AG09319 (cell line): ENCODE data around the gene FOXD4L1.
"Not testable (repeated sequence)": the region's sequence is repeated elsewhere in the genome, so short reads cannot be mapped to it uniquely, and the experiment has no call there.

Source experiments
- DNase-seq: peaks from one replicate; pipeline ENCODE4 v3.0.0-alpha.2; 2010; ENCODE audit warnings: low read depth; ENCODE audit errors: extremely low read depth

FOXD4L1 gene

DNA sequence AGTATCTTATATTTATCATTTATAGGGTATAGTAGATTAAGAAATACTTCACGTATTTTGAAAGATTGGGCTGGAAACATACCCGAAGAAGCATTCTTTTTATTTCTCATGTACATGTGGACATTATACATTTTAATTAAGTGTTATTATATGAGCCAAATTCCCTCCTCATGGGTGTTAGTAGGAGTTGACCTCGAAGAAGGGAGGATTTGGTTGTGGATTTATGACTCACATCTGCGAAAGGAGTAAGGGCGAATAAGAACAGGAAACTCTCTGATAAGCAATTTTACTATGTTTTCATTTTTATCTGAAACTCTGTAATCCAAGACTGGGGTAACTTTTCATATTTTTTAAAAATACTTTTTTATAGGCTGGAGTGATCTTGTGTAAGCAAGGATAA is 23.0 kb downstream of the FOXD4L1 start:
- DNase-seq = not testable (repeated sequence)

DNA sequence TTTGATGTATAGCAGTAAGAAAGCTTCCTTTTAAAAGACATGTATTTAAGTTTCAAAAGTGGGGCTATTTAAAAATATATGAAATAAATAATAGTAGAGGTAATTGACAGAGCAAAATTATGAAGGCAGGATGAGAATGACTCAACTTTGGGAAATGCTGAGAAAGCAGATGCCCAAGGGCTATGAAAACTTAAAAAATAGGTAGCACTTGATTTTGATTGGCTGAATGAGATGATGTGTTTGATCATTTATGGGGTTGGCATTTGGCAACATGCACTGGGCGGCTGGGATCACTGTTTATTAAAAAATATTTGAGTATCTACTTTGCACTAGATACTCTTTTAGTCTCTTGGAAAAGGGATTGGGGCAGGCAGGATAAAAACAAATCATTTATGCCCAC is 26.5 kb downstream of the FOXD4L1 start:
- not testable (repeated sequence) for DNase-seq

DNA sequence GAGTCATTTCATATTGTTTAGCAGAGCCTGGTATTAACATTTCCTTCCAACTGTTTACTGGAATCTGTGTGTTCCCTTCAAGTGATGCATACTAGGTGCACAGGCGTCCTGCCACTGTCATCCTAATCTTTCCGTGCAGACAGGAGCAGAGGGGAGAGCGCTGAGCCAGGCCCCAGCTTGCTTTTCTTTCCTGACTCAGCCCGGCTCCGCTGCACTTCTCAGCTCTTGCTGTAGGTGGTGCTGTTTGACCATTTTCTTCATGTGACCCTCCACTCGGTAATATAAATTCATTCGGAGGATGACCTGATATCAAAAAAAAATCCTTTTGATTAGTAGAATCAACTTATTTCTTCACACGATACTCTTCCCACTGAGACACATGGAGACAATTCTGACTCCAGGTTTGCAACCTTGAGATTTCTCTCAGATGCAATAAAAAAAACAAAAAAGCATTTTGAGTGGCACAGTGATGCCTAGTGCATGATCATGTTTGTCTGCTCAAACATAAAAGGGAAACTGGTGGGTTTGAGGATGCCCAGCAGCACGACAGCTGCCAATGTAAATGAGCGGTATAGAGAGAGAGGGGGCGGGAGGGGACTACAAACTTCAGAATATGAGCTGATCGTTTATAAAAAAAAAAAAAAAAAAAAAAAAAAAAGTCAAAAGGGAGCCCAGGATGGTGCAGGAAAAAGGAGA is 29.0 kb downstream of the FOXD4L1 start:
- DNase-seq = not testable (repeated sequence)

DNA sequence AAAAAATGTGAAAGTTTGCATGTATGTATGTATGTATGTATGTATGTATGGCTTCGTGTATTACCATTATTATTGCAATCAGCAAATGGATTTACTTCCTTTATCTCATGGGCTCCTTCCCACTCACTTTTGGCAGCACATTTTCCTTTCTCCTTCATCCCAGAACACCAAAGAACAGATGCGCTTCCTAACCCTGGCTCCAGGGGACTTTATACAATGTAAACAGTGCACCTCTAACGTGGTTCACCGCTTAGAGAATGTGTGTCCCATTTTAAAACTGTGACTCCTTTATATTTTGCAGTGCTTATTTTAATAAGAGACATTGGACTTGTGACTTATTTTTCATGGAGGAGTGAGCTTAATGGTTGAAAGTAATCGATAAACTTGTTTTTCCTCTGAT is 29.7 kb downstream of the FOXD4L1 start:
- not testable (repeated sequence) for DNase-seq

DNA sequence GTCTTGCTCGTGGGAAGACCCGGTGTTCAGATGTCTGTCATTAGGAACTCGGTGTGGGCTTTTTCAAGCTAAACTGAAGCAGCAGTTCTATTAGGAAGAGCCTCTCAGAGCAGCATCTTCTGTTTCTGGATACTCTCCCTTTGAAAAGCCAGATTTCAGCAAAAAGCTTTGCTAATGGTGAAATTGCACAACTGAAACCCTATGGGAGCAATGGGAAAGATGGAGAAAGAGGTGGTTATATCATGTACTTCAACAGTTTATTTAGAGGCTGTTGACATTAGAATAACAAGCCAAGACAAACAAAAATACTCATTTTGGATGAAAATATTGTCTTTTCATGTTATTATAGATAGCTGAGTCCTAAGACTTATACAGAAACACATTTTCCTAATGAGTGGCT is 30.4 kb downstream of the FOXD4L1 start:
- not testable (repeated sequence) for DNase-seq

DNA sequence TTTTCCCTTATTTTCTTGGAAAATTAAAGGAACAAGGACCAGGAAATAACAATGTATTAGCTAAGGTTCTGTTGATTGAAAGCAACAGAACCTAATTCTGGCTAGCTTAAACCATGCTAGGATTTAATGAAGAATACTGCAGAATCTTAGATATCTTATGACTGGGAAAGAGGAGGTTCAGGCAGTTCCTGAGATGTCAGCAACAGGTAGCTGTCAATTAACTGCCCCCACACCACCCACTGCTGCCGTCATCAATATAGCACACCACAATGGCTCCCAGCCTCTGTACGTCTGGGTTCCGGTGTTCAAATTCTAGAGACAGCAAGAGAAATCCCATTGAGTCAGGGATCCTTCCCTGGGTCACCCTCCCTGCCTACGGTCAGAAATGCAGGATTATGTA is 34.5 kb downstream of the FOXD4L1 start:
- DNase-seq = not testable (repeated sequence)

DNA sequence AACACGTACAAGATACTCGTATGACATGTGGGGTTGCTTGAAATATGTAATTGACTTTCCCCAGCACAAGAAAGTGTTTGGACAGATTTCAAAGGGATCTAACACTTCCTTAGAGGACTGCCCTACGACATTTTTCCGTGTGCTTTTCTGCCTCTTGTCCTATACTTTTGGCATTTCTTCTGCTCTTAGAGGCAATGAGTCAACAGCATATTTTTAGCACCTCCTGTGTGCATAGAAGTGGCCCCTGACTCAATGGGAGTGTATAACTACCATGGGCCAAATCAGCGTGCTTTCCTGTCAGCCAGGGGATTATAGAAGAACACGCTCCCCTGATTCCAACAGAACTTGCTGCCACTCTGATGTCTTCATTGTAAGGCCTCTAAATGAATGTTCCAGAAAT is 38.1 kb downstream of the FOXD4L1 start:
- not testable (repeated sequence) for DNase-seq

DNA sequence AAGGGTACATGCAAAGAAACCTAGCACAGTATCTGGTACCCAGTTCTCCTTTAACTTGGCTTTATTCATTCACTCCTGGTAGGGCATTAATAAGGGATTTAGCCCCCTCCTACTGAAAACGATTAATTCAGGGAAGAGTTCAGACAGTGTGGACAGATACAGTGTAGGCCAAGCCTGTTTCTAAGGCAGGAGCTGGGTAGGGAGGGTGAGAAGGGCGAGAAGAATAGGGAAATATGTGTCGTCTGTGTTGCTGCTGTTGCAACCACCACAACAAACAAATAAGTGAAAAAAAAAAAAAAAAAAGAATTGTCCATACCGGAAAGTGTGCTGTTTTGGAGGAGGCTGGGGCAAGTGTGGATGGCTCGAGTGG is 42.4 kb downstream of the FOXD4L1 start:
- not testable (repeated sequence) for DNase-seq

DNA sequence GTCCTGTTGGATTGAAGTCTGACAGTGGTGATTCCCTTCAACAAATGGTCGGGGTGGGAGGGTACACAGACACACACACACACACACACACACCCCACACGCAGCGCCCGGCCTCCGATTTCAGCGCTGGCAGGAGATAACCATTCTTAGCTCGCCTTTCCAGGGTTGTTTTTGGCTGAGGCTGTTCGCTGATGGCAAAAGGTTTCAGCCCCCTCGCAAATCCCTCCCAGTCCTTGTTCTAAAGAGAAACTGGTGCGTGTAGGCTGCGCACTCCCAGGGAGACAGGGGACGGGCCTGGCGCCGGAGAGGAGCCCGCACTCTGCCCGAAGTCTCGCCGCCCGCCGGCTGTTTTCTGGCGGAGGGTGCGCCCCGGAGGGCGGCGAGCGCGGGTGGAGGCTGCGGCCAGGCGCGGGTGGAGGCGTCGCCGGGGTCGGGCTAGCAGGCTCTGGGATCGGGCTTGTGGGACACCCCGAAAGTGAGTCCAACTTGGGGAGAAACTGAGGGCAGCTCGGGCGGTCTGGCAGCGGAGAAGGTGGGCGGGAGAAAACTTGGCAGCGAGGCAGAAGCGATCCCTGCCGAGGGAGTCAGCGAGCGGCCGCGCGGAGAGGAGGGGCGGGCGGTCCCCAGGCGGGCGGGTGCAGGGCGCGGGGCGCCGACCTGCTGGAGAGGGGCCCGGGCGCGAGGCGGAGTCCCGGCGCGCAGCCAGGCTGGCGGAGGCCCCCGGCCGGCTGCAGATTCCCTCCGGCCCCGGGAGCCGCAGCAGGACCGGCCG is 42.9 kb downstream of the FOXD4L1 start:
- not testable (repeated sequence) for DNase-seq

DNA sequence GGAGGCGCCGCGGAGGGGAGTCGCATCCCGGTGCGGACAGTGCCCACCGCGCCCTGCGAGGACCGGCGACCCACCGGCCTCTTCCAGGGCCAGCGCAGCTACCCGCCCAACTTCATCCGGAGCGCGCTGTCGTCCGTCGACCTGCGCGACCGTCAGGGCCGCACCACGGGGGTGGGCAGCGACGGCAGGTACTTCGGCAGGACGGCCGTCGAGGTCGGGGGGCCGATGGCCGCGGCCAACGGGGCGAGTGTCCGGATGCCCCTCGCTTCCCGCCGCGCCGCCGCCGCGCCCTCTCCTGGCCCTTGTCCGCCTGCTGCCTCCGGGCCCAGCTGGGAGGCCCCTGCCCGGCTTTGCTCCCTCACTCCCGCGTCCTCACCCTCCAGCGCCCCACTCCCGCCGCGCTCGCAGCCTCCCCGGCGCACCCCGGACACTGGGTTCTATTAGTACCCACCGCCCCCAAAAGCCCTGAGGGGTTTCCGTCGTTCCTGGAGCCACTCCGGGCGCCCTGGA is 43.6 kb downstream of the FOXD4L1 start:
- not testable (repeated sequence) for DNase-seq

DNA sequence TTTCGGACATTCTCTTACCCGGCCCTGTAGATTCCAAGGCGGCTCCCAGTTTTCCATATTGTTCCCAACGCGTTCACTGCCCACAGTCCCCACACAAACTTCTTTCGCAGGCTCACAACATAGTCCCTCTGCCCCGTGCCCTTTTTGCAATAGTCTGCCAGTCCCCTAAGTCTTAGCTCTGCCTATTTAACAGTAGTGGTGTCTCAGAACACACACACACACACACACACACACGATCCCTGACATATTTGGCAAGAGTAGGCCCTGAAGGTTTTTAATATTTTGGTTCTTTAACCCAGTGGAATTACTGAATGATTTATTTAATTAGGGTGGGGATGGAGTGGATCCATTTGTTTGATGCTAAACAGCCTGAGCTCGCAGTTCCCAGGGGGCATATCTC is 44.1 kb downstream of the FOXD4L1 start:
- not testable (repeated sequence) for DNase-seq
